CD4-positive, alpha-beta memory T cell (primary cell): ENCODE measurements around the gene CYP4V2. TPM values are rescaled to one million over a fixed set of nuclear protein-coding genes. Genes with fewer than 3 reads are reported as not detected.

Experiments used
- CTCF ChIA-PET: fragments of 350-600 bp; sonication (Branson Sonifier 250); formaldehyde crosslinking; loops from one replicate; lab custom pipeline; 2021; ENCODE audit warnings: inconsistent platforms; ENCODE audit not compliant: partially characterized antibody; lab: Charles Lee
- POLR2A ChIA-PET: fragments of 350-600 bp; sonication (Branson Sonifier 250); formaldehyde crosslinking; loops from one replicate; lab custom pipeline; 2021; ENCODE audit not compliant: partially characterized antibody; lab: Charles Lee
- DNase-seq, 5 donors: peaks; one replicate each; pipeline versions ENCODE4 v3.0.0 to v3.0.0-alpha.2; 2020 to 2022; ENCODE audit warnings: mixed read lengths in 1 of 5
- H3K27ac ChIP-seq: one replicate; pipeline ENCODE4 v1.7.0; 2013; ENCODE audit warnings: low read depth, low read length
- H3K27me3 ChIP-seq: 2 replicates; pipeline ENCODE4 v1.7.0; 2013; ENCODE audit warnings: mild to moderate bottlenecking, low read length, moderate library complexity; ENCODE audit not compliant: insufficient read depth
- H3K36me3 ChIP-seq: 2 replicates; pipeline ENCODE4 v1.7.0; 2013; ENCODE audit warnings: mild to moderate bottlenecking, low read length, moderate library complexity; ENCODE audit not compliant: insufficient read depth
- H3K4me1 ChIP-seq: 2 replicates; pipeline ENCODE4 v1.7.0; 2013; ENCODE audit warnings: mild to moderate bottlenecking, low read length, moderate library complexity; ENCODE audit not compliant: insufficient read depth
- H3K4me3 ChIP-seq, 2 donors: one replicate each; pipeline ENCODE4 v1.7.0; 2013; ENCODE audit warnings: low read length in 2 of 2, mild to moderate bottlenecking in 1 of 2
- H3K9me3 ChIP-seq, 2 donors: one replicate each; pipeline ENCODE4 v1.7.0; 2013; ENCODE audit warnings: low read length in 2 of 2, control low read depth in 1 of 2; ENCODE audit not compliant: control insufficient read depth in 1 of 2
- H3K27ac Mint-ChIP-seq, 7 donors: one replicate each; pipeline ENCODE4 v1.8.0; 2020 to 2021; ENCODE audit warnings: mixed read lengths in 7 of 7, mild to moderate bottlenecking in 6 of 7, inconsistent platforms in 3 of 7, moderate library complexity in 3 of 7
- H3K27me3 Mint-ChIP-seq, 2 donors: one replicate each; pipeline ENCODE4 v1.8.0; 2020 to 2021; ENCODE audit warnings: mixed read lengths in 2 of 2
- H3K36me3 Mint-ChIP-seq, 2 donors: one replicate each; pipeline ENCODE4 v1.8.0; 2020 to 2021; ENCODE audit warnings: mixed read lengths in 2 of 2, inconsistent platforms in 1 of 2, mild to moderate bottlenecking in 1 of 2
- H3K4me1 Mint-ChIP-seq, 4 donors: one replicate each; pipeline ENCODE4 v1.8.0; 2020 to 2021; ENCODE audit warnings: mixed read lengths in 4 of 4, mild to moderate bottlenecking in 1 of 4
- H3K4me3 Mint-ChIP-seq, 8 donors: one replicate each; pipeline ENCODE4 v1.8.0; 2020 to 2021; ENCODE audit warnings: mixed read lengths in 8 of 8, mild to moderate bottlenecking in 7 of 8, moderate library complexity in 6 of 8, inconsistent platforms in 3 of 8
- H3K9me3 Mint-ChIP-seq, 8 donors: one replicate each; pipeline ENCODE4 v1.8.0; 2020 to 2021; ENCODE audit warnings: mixed read lengths in 8 of 8, mild to moderate bottlenecking in 5 of 8, inconsistent platforms in 3 of 8, moderate library complexity in 1 of 8
- intact Hi-C: fragments of 100-400 bp; cut with micrococcal nuclease; formaldehyde crosslinking; loops from one replicate; pipeline ENCODE4 v1.15.1; 2023
- polyA plus RNA-seq, 2 donors: library from polyadenylated mRNA; unstranded; fragments of 300-500 nt; fragmentation: Illumina TruSeq; gene quantifications; one replicate each; pipeline ENCODE4 v1.2.3, GENCODE V29; 2021
- total RNA-seq, 2 experiments: library from RNA; stranded (reverse); gene quantifications; one replicate each; pipeline ENCODE4 v1.2.3, GENCODE V29; 2021

CYP4V2 gene
- total and polyA plus RNA-seq, 4 experiments from 2014 or later: 25.3 to 45.5 (median 41.4) TPM

DNA sequence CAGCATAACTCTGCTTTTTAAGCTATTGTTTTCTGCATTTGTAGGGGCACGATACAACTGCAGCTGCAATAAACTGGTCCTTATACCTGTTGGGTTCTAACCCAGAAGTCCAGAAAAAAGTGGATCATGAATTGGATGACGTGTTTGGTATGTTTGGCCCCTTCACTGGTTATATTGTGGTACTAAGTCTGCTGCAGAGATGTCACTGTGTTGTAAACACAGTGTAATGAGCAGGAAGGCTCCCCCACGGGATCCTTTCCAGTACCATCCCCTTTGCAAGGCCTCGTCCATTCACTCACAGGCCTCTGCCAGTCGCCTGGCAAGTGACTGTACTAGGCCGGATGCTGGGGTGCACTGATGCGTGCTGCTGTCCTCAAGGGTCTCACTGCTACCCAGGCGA, 13.8 kb downstream of the CYP4V2 start:
- Histone ChIP-seq H3K27ac (peak overlapping the region; percentile 54), H3K9me3 (no peaks in the 10 kb centered on the region), H3K4me1 (no peaks in the 10 kb centered on the region), H3K27me3 (no peaks in the 10 kb centered on the region), H3K36me3 (no peaks in the 10 kb centered on the region), H3K4me3 (no peak overlapping the region)
- no peak for DNase-seq
- Mint-ChIP-seq H3K27me3 (no peaks in the 10 kb centered on the region), H3K27ac (peak overlapping the region in 5 of 7 donors; percentile 13 to 75 (median 42)), H3K9me3 (peaks cover 0 to 6% (median under 1%) of the 10 kb centered on the region in 8 donors), H3K4me3 (no peak overlapping the region), H3K4me1 (peaks cover 11 to 47% (median 20%) of the 10 kb centered on the region in 4 donors), H3K36me3 (peaks cover 24 to 31% of the 10 kb centered on the region in 2 donors)
- intact Hi-C loops: loop anchor here (10.0 kb wide), 1 partner anchor 1670 kb away; no protein-coding TSS in a partner anchor
- ChIA-PET POLR2A (interaction anchor here (6.6 kb wide), 1 partner anchor 13 kb away, joined by 131 read pairs; the partner anchor contains the start of gene CYP4V2), CTCF (interaction anchor here (1.0 to 5.1 kb wide), 2 partner anchors 14 to 137 kb away, joined by 4 to 45 read pairs; partner anchors contain the start of gene CYP4V2)

DNA sequence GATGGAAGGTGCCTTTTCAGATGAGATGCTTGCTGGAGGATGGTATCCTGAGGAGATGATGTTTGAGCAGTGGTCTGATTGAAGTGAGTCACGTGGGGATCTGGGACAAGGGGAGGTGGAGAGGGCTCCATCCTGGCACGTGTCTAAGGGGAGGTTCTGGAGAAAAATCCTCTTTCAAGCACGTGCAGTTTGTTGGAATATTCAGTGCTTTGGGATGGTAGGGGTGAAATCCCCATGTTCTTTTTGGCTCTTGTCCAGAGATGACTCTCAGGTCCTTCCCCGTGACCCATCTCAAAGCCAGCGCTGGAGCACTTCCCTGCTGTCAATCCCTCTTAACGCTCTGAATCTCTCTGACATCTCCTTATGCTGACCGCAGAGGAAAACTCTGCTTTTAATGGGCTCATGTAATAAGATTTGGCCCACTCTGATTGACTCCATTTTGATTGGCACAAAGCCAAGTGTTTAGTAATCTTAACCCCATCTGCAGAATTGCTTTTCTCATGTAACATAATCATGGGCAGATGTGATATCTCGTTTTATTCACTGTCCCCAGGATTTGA, 25.2 kb downstream of the CYP4V2 start:
- Histone ChIP-seq H3K4me1 (no peaks in the 10 kb centered on the region), H3K27ac (no peak overlapping the region), H3K4me3 (no peak overlapping the region), H3K9me3 (no peaks in the 10 kb centered on the region), H3K36me3 (no peaks in the 10 kb centered on the region), H3K27me3 (no peaks in the 10 kb centered on the region)
- H3K36me3 Mint-ChIP-seq: peaks cover 11% of the 10 kb centered on the region in 2 donors
- H3K9me3 Mint-ChIP-seq: peaks cover 0 to 3% (median 0%) of the 10 kb centered on the region in 8 donors
- POLR2A ChIA-PET: no interaction called here
- no peak for DNase-seq
- H3K27ac Mint-ChIP-seq: no peak overlapping the region
- peaks cover 0 to 6% of the 10 kb centered on the region in 2 donors for H3K27me3 Mint-ChIP-seq
- H3K4me3 Mint-ChIP-seq: no peak overlapping the region
- peaks cover 0 to 4% (median 0%) of the 10 kb centered on the region in 4 donors for H3K4me1 Mint-ChIP-seq
- intact Hi-C loops: no loop called here
- CTCF ChIA-PET: no interaction called here

DNA sequence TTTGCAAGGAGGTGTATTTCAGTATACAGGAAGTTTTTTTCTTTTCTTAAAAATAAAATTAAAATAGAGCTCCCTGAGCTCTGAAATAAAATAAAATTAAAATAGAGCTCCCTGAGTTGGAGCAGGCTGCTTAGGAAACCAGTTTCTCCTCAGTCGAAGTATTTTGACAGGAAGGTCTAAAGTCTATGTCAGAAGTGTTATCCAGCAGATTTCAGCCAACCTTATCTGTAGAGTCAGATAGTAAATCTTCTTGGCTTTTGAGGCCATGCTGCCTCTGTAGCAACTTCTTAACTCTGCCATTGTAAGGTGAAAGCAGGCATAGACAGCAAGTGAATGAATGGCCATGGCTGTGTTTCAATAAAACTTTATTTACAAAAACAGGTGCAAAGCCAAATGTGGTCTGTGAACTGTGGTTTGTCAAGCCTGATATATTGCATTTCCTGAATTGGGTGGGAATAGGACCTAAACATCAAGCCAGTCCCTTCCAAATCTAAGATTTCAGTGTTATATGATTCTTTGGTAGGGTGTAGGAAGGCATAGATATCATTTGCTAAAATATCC, 26.4 kb downstream of the CYP4V2 start:
- H3K4me1 Mint-ChIP-seq: peaks cover 0 to 4% (median 0%) of the 10 kb centered on the region in 4 donors
- Histone ChIP-seq H3K27ac (no peak overlapping the region), H3K36me3 (no peaks in the 10 kb centered on the region), H3K9me3 (no peaks in the 10 kb centered on the region), H3K4me1 (no peaks in the 10 kb centered on the region), H3K4me3 (no peak overlapping the region), H3K27me3 (no peaks in the 10 kb centered on the region)
- intact Hi-C loops: no loop called here
- no peak for DNase-seq
- H3K4me3 Mint-ChIP-seq: no peak overlapping the region
- no peak overlapping the region for H3K27ac Mint-ChIP-seq
- H3K36me3 Mint-ChIP-seq: peaks cover 1 to 5% of the 10 kb centered on the region in 2 donors
- ChIA-PET POLR2A (no interaction called here), CTCF (no interaction called here)
- H3K9me3 Mint-ChIP-seq: peaks cover 0 to 3% (median 0%) of the 10 kb centered on the region in 8 donors
- peaks cover 0 to 6% of the 10 kb centered on the region in 2 donors for H3K27me3 Mint-ChIP-seq

DNA sequence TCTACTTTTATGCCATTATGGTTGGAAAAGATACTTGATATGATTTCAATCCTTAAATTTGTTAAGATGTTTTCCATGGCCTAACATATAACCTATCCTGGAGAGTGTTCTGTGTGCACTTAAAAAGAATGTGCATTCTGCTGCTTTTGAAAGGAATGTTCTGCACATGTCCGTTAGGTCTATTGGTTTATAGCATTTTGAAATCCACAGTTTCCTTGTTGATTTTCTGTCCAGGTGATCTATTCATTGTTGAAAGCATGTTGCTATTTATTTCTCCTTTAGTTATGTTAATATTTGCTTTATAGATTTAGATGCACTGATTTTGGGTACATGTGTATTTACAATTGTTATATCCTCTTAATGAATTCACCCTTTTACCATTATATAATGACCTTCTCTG, 30.3 kb downstream of the CYP4V2 start:
- intact Hi-C loops: no loop called here
- Mint-ChIP-seq H3K36me3 (peaks cover 18 to 28% of the 10 kb centered on the region in 2 donors), H3K4me3 (no peak overlapping the region), H3K9me3 (peaks cover 4 to 29% (median 23%) of the 10 kb centered on the region in 8 donors), H3K4me1 (no peaks in the 10 kb centered on the region), H3K27ac (no peak overlapping the region), H3K27me3 (peaks cover 0 to 8% of the 10 kb centered on the region in 2 donors)
- ChIA-PET POLR2A (no interaction called here), CTCF (no interaction called here)
- H3K9me3 ChIP-seq: no peaks in the 10 kb centered on the region
- H3K27ac ChIP-seq: no peak overlapping the region
- H3K27me3 ChIP-seq: no peaks in the 10 kb centered on the region
- H3K4me3 ChIP-seq: no peak overlapping the region
- no peaks in the 10 kb centered on the region for H3K36me3 ChIP-seq
- no peak for DNase-seq
- H3K4me1 ChIP-seq: no peaks in the 10 kb centered on the region

DNA sequence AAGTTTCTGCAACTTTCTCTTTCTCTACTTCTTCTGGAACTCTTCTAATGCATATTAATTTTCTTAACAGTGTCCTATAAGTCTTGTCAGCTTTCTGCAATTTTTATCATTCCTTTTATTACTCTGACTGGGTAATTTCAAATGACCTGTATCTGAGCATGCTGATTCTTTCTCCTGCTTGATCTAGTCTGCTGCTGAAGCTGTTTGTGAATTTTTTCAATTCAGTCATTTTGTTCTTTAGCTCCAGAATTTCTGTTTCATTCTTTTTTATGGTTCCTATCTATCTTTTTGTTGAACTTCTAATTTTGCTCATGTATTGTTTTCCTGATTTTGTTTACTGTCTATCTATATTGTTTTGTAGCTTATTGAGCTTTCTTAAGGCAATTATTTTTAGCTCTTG, 34.5 kb downstream of the CYP4V2 start:
- ChIA-PET CTCF (no interaction called here), POLR2A (no interaction called here)
- H3K4me1 Mint-ChIP-seq: no peaks in the 10 kb centered on the region
- H3K36me3 Mint-ChIP-seq: peaks cover 22 to 33% of the 10 kb centered on the region in 2 donors
- Histone ChIP-seq H3K27me3 (no peaks in the 10 kb centered on the region), H3K27ac (no peak overlapping the region), H3K9me3 (no peaks in the 10 kb centered on the region), H3K4me1 (no peaks in the 10 kb centered on the region), H3K36me3 (no peaks in the 10 kb centered on the region), H3K4me3 (no peak overlapping the region)
- H3K4me3 Mint-ChIP-seq: no peak overlapping the region
- intact Hi-C loops: no loop called here
- DNase-seq: no peak
- peaks cover 0 to 5% of the 10 kb centered on the region in 2 donors for H3K27me3 Mint-ChIP-seq
- peaks cover 7 to 34% (median 27%) of the 10 kb centered on the region in 8 donors for H3K9me3 Mint-ChIP-seq
- H3K27ac Mint-ChIP-seq: no peak overlapping the region

DNA sequence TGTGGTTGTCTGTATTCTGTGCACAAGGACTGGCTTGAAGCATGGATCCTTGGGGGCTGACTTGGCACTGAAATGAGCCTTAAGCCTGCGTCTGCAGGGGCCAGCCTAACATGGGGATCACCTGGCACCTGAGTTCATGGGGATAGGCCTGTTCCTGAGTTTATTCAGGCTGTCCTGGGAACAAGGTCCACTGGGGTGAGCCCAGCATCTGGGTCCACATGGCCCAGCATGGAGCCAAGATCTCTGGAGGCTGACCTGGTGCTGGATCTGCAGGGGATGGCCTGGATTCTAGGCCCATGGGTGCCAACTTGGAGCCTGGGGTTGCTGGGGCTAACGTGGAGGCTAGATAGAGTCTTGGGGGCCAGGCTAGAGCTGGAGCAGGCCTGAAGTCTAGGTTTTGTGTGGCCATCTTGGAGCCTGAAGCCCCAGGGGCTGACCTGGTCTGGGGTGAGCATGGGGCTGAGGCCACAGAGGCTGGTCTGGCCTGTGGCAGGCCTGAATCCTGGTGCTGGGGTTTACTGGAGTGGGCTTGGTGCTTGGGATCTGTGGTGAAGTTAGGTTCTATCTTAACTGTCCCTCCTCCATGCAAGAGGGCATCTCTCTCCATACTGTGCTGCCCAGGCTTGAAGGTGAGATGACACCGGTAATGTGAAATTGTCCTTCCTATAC, 35.3 kb downstream of the CYP4V2 start:
- H3K27me3 ChIP-seq: no peaks in the 10 kb centered on the region
- intact Hi-C loops: no loop called here
- CTCF ChIA-PET: no interaction called here
- no peak for DNase-seq
- no peak overlapping the region for H3K4me3 ChIP-seq
- Mint-ChIP-seq H3K27ac (no peak overlapping the region), H3K9me3 (peaks cover 7 to 34% (median 27%) of the 10 kb centered on the region in 8 donors), H3K4me3 (no peak overlapping the region), H3K4me1 (no peaks in the 10 kb centered on the region), H3K27me3 (peaks cover 0 to 5% of the 10 kb centered on the region in 2 donors), H3K36me3 (peaks cover 22 to 31% of the 10 kb centered on the region in 2 donors)
- no peaks in the 10 kb centered on the region for H3K36me3 ChIP-seq
- no peak overlapping the region for H3K27ac ChIP-seq
- H3K9me3 ChIP-seq: no peaks in the 10 kb centered on the region
- no peaks in the 10 kb centered on the region for H3K4me1 ChIP-seq
- POLR2A ChIA-PET: no interaction called here

DNA sequence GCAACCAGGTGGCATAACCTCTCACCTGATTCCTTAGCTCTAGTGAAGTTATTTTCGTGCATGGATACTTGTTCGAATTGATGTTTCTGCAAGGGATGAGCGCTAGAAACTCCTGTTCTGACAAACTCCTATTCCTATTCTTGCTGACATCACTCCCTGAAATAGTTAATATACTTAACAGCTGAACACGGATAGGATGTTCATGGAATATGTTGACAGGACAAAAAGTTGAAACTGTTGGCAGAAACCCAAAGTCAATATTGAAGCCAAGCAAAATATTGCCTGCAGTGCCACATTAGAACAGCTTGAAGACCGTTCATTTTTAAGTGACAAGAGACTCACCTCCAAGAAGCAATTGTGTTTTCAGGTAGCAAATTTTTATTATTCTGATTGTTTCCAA, 35.9 kb downstream of the CYP4V2 start, which contains the start of gene KLKB1:
KLKB1 (plus strand) TSS at position 287 of the 400 bp plus-strand sequence. CDS start 689 bp downstream, outside the sequence.
- peaks cover 0 to 5% of the 10 kb centered on the region in 2 donors for H3K27me3 Mint-ChIP-seq
- POLR2A ChIA-PET: no interaction called here
- no peak within 1 kb of the TSS for H3K27ac Mint-ChIP-seq
- no peak within 1 kb of the TSS for H3K4me3 ChIP-seq
- CTCF ChIA-PET: no interaction called here
- H3K36me3 Mint-ChIP-seq: peaks cover 22 to 29% of the 10 kb centered on the region in 2 donors
- H3K9me3 ChIP-seq: no peaks in the 10 kb centered on the region
- H3K4me1 Mint-ChIP-seq: no peaks in the 10 kb centered on the region
- no peaks in the 10 kb centered on the region for H3K27me3 ChIP-seq
- H3K4me3 Mint-ChIP-seq: no peak within 1 kb of the TSS
- no peaks in the 10 kb centered on the region for H3K36me3 ChIP-seq
- no peak for DNase-seq
- H3K27ac ChIP-seq: no peak within 1 kb of the TSS
- H3K9me3 Mint-ChIP-seq: peaks cover 7 to 34% (median 27%) of the 10 kb centered on the region in 8 donors
- no peaks in the 10 kb centered on the region for H3K4me1 ChIP-seq
- intact Hi-C loops: no loop called here
